Neural cell (in vitro differentiated cells): ENCODE measurements around the gene GRB14.

Experiments
- CTCF ChIP-seq: fragments of 450-650 bp; IDR thresholded peaks from 2 replicates; pipeline ENCODE4 v1.5.1; 2014; ENCODE audit warnings: antibody characterized with exemption, mild to moderate bottlenecking, moderate library complexity; ENCODE audit not compliant: poor library complexity, severe bottlenecking
- EP300 ChIP-seq: fragments of 450-650 bp; conservative IDR thresholded peaks from 2 replicates; pipeline ENCODE4 v1.6.1; 2014; ENCODE audit warnings: antibody characterized with exemption, mild to moderate bottlenecking, moderate library complexity; ENCODE audit not compliant: poor library complexity, severe bottlenecking
- EZH2 ChIP-seq: fragments of 200-600, 300-800 bp; shearing (Covaris generic), sonication (generic); IDR thresholded peaks from 2 replicates; pipeline ENCODE4 v1.6.1; 2014; ENCODE audit warnings: antibody characterized with exemption, low read length, borderline replicate concordance, mild to moderate bottlenecking; ENCODE audit not compliant: insufficient read depth, poor library complexity, severe bottlenecking
- MXI1 ChIP-seq: fragments of 450-650 bp; conservative IDR thresholded peaks from 2 replicates; pipeline ENCODE4 v1.6.1; 2014; ENCODE audit warnings: antibody characterized with exemption, mild to moderate bottlenecking; ENCODE audit not compliant: poor library complexity, severe bottlenecking
- POLR2AphosphoS5 ChIP-seq: IDR thresholded peaks from 2 replicates; pipeline ENCODE4 v1.6.1; 2012
- RAD21 ChIP-seq: fragments of 450-650 bp; conservative IDR thresholded peaks from 2 replicates; pipeline ENCODE4 v1.6.1; 2014; ENCODE audit warnings: antibody characterized with exemption, mild to moderate bottlenecking, moderate library complexity
- SMC3 ChIP-seq: fragments of 450-650 bp; conservative IDR thresholded peaks from 2 replicates; pipeline ENCODE4 v1.6.1; 2014; ENCODE audit warnings: antibody characterized with exemption, mild to moderate bottlenecking, moderate library complexity; ENCODE audit not compliant: poor library complexity
- TAF1 ChIP-seq: IDR thresholded peaks from 2 replicates; pipeline ENCODE4 v1.6.1; 2012; ENCODE audit warnings: low read depth

GRCh38 chr2:164450278-164450677, 171.0 kb downstream of the GRB14 start:
- TF ChIP-seq CTCF (no peak), EZH2 (no peak), RAD21 (no peak), POLR2AphosphoS5 (no peak), SMC3 (no peak), MXI1 (no peak), EP300 (no peak), TAF1 (no peak)
